GM19438 (cell line): ENCODE data around the gene SPTBN1.

Experiments
- ATAC-seq: cut with Tn5 transposase; IDR thresholded peaks from one replicate; pipeline ENCODE4 v1.9.1; 2021; ENCODE audit warnings: low read depth; ENCODE audit not compliant: unreplicated experiment

Gene SPTBN1

DNA sequence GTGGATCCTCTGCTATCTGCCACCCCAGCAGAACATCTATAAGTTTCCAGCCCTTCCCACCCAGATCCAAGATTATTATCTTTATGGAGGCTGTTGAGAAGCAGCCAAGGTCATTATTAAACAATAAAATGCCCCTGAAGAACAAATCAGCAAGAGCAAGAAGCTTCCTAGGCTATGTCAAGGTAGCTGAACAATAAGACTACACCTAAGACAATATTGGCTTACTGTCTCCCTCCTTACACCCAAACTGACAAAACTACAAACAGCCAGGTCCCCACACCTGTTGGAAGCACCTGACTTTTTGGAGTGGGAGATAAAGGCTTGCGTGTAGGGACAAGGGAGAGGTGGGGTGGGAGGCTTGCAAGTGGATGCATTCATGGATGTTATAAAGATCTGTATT lies 128.5 kb downstream of the SPTBN1 start:
- ATAC-seq = no peak

GRCh38 chr2:54585136-54585733 lies 129.1 kb downstream of the SPTBN1 start:
- no peak for ATAC-seq

DNA sequence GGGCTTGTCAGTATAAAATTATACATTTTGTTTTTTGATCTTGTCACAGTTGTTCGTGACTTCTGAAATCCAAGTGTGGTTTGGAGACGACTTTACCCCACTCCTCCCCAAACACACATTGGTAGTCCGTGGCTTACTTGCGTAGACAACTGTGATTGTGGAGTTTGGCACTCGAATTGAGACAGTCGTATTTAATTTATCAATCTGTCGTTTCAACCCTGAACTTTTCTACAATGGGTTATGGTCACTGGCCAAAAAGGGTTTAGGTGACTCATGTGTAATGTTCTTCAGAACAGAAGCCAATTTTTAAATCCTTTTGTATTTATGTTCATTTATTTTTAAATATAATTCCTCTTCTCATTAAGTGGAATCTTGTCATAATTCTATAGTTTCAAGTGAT lies 129.9 kb downstream of the SPTBN1 start:
- ATAC-seq = no peak

- ATAC-seq = no peak
Observed at GRCh38 chr2:54586494-54586893, 130.4 kb downstream of the SPTBN1 start.

DNA sequence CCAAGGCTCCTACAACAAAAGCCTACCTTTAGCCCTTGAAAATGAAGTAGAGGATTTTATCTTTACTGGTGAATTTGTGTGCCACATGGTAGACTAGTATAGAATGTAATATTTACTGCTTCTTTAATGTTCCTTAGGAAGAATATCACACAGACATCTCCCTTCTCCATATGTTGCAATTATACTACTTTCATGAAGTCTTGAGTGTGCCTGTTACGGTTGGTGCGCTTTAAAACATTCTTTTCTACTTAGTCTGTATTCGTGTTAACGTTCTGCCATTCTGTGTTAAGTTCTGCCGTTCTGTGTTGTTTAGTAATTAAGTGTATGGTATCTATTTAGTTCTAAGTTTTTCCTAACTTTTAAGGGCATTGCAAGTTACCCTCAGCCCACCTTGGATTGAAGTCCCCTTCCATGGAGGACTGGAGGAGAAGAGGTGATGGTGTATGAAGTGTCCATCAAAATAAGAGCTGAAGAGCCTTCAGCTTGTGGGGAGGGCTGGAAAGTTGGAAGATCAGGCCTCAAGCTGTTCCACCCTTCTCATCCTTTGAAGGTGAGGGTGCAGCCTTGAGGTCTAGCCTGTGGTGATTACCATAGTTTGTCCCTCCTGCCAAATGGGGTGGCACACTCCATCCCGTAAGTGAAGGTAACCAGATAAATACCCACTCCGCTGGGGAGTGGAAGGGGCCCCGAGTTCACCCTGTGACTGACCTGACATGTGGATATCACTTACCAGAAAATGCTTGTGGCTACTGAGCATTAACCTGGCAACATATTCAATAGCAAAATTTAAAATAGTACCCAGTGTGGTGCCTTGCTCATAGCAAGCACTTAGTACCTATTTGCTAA lies 131.3 kb downstream of the SPTBN1 start:
- ATAC-seq = no peak

- ATAC-seq = peak; percentile 37
Observed at GRCh38 chr2:54588244-54588899, 132.2 kb downstream of the SPTBN1 start.

DNA sequence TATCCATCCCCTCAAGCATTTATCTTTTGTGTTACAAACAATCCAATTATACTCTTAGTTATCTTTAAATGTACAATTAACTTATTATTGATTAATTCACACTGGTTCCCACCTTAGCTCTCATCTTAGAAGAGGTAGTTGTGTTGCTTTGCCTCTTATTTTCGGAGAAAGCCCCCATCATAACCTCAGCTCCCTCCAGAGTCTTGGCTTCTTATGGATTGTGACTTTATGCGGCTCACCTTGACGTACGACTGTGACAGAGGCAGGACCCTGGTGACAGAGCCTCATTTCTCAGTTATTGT lies 132.9 kb downstream of the SPTBN1 start:
- ATAC-seq = no peak

DNA sequence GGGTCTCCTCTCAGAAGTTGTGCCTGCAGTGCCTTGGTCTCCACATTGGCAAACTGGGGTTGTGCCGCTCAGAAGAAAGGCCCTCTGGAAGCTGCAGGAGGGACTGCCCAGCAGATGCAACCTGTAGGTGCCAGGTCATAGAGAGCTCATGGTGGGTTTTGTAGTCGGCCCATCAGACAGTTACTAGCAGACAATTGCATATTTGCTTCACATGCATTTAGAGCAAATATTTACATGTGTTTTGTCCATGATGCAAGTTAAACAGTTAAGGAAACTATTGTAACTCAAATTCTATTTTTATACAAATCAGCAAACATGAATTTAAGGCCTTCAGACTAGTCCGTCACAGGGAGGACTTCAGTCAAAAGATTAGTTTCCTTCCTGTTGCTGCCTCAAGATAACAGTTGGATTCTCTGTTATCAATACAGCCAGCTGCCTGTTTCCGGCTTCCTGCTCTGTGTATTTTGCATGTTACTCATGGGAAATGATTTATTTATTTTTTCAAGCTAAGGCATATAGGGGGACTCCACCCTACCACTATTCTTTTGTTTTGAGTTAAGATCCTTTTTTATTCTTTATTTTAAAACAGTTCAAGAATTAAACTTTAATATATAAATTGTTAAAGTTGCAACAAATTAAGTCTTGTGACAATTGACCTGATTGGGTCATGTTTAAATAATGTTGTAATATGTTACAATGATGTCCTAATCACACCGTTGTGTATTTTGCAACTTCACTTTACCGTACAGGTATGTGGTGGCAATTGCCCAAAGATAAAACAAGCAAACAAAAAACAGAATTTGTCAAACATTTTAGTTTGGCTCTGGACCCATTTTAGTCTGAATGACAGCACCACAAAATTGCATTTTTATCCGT lies 133.5 kb downstream of the SPTBN1 start:
- ATAC-seq = peak; percentile 57

DNA sequence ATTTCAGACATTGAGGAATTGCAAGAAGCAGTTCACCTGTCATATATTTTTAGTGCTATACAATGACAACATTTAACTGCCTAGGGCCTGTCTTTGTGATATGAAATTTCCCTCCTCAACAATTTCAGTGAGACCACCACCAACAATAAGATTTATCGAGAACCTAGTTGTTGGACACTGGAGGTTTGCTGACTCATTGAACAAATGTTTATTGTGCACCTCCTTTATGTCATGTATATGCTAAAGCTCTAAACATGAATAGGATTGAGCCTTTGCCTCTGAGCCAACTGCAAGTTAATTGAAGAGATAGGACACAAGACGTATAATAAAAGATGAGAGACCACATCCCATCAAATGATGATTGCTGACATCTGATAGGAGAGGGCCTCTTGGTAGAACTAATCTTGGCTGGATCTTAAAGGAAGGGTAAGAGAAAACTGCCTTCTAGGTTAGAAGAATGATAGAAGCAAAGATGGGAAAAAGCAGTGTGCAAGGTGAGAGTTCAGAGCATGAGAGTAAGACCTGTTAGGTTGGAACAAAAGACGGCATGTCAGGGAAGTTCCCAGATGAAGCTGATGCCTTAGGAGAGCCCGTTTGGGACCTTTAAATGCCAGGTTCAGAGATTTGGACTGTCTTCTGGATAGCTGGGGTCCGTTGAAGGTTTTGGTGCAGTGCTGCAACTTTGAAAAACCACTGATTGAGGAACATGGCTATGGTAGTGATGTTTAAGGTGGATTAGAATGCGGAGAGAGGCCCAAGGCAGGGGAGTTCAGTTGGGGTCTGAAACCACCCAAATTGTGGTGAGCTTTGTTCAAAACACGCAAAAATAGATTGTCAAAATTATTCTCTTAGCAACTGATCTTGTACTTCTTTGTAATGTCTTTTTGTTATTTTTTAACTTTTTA lies 134.3 kb downstream of the SPTBN1 start:
- ATAC-seq = no peak

DNA sequence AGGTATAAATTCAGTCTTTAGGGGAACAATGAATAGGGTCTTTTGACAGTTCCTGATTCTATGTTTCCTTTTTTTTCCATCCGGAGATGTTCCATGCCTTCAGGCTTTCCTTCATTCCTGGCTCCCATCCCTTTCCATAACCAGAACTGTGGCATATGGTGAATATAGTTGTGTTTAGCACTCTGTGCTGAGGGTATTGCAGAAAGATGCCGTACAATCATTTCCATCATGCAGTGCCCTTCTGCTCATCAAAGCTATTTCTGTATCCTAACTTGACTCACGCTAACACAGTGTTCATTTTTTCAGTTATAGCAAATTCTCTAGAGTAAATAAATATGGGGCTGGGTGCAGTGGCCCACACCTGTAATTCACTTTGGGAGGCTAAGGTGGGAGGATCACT lies 135.4 kb downstream of the SPTBN1 start:
- no peak for ATAC-seq

GRCh38 chr2:54593249-54593648 lies 137.1 kb downstream of the SPTBN1 start:
- ATAC-seq = no peak

DNA sequence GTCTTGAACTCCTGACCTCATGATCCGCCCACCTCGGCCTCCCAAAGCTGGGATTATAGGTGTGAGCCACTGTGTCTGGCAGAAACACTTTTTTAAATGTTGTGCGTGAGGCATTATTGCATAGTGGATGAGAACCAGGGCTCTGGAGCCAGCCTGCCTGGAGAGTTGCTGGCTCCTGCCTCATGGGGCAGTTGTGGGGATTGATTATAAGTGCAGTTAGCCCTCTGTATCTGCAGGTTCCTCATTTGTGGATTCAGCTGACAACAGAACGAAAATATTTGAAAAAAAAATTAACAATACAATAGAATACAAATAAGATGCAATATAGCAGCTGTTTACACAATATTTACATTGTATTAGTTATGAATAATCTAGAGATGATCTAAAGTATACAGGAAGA lies 137.9 kb downstream of the SPTBN1 start:
- no peak for ATAC-seq

- no peak for ATAC-seq
Observed at GRCh38 chr2:54595161-54595803, 139.2 kb downstream of the SPTBN1 start.

DNA sequence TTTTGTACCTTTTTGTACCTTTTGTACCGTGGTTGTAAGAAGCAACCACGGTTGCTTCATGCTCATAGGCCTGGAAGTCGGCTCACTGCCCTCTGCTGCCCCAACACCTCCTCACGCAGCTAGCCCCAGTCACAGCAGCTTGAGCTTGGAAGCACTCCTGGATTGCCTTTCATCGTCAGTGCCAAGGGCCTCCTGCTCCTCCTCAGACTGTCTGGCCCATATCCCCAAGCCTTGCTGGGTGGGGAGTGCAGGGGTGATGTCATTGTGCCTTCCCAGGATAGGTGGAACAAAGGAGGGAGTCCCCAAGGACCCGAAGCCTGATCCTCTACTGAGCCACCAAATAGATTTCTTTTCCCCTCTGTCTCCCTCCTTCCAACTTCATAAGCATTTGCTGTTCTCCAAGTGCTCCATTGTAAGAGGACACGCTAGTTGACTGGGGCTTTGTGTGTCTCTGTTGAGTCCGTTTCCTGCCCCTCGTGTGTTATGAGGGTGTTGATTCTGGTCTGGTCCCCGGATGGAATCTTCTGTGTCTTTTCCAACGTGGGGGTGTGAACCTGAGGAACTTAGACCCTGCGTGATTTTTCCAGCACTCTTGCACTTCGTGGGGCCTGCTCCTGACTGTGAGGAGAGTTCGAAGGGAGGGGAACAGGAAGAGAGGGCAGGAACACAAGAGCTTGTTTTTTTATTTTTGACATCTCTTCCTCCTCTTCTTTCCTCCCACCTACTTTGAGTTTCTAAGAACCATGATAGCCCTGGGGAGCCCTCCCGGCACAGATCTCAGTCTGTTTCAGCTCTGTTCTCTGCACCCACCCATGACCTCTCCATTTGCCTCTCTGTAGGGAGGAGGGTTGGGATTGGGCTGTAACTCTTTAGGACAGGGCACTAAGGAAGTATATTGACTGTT lies 140.1 kb downstream of the SPTBN1 start:
- no peak for ATAC-seq

DNA sequence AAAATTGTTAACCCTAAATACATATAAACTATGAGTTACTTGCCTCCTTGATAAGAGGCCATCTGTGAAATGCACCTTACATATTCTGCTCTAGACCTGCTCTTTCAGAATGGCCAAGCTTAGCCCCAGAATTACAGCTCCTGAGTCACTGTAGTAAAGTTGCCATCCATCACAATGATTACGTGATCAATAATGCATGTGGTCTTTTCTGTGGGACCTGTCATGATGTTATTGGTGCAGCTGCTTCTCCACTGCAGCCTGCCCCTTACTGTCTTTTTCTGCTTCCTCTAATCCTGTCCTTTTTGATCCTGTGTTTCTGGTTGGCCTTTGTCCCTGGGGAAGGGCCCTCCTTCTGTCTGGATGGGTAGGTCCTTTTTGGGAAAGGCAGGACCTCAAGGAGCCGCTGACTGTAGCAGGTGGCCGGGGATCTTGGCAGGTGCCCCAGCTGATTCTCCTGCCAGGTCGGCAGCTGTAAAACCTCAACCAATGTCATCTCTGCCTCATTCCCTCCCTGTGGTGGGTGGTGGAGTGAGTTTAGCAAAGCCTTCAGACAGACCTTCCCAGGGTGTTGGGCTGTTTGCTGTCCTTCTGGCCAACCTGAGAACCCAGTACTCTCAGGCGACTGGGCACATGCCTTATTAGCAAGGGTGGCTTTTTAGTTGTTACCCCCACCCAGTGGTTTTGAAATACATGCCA lies 141.2 kb downstream of the SPTBN1 start:
- ATAC-seq = no peak

DNA sequence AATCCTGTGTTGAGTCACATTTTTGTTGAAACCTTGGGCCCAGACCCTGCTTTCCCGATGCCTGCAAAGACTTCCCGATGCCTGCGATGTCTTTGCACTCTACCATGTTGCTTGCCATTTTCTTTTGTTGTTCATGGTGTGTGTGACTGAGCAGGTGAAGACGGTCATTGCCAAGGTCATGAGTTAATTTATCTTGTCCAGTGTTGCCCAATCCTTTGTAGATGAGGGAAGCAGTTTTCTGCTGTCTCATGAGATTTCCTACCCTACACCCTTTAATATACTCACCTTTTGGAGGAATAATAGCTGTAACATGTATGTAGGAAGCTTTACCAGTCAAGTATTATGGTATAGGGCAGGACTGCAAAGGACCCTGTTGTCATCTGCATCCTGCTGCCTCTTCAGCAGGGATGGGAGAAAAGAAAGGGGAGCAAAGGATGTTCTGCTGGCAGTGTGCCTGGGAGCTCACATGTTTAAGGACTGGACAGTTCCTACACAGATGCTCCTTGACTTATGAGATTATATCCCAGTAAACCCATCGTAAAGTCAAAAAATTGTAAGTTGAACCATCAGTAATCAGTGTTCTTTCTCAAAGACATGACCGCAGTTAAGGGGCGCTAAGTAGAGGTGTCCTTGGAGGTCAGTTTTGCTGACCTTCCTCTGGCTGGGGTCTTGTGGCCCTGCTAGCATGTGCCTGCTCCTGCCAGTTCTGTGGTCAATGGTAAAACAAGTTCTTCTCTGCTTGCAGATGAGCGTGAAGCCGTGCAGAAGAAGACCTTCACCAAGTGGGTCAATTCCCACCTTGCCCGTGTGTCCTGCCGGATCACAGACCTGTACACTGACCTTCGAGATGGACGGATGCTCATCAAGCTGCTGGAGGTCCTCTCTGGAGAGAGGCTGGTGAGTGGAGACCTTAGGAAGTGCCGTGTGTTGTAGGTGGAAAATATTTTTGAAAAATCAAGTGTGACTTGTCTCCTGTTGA lies 142.5 kb downstream of the SPTBN1 start:
- ATAC-seq = no peak

- ATAC-seq = no peak
Observed at GRCh38 chr2:54599326-54599710, 143.2 kb downstream of the SPTBN1 start.
